ENCODE data around the gene POLG.
A peak's percentile ranks its signal among the peaks of the same experiment; 100 is the strongest.

Gene POLG

GRCh38 chr15:89363770-89364169 is 29.1 kb upstream of the POLG start:
- H3K27me3 ChIP-seq = peaks cover 100% of the 10 kb centered on the region
- H3K9ac ChIP-seq = no peak overlapping the region
- H4K20me1 ChIP-seq = peaks cover 85% of the 10 kb centered on the region
- H3K9me3 ChIP-seq = peaks cover 9% of the 10 kb centered on the region
- H3K4me3 ChIP-seq = no peak overlapping the region
- TF ChIP-seq Cebpa-rat (IDR thresholded peaks at IDR 0.05) = no peak
- no peak overlapping the region for H3K4me2 ChIP-seq
- H3K4me1 ChIP-seq = no peaks in the 10 kb centered on the region; the same call in 1 of the 2 replicates
- H3K27ac ChIP-seq = no peak overlapping the region
- H3K36me3 ChIP-seq = no peaks in the 10 kb centered on the region

GRCh38 chr15:89363133-89363532 is 28.5 kb upstream of the POLG start:
- Histone ChIP-seq H3K27me3 (peaks cover 98% of the 10 kb centered on the region), H4K20me1 (peaks cover 85% of the 10 kb centered on the region), H3K9ac (no peak overlapping the region), H3K4me1 (no peaks in the 10 kb centered on the region; the same call in 1 of the 2 replicates), H3K4me3 (no peak overlapping the region), H3K4me2 (no peak overlapping the region), H3K9me3 (peaks cover 9% of the 10 kb centered on the region), H3K27ac (no peak overlapping the region), H3K36me3 (no peaks in the 10 kb centered on the region)
- TF ChIP-seq Cebpa-rat (IDR thresholded peaks at IDR 0.05) = no peak

- Histone ChIP-seq H4K20me1 (peaks cover 84% of the 10 kb centered on the region), H3K27me3 (peaks cover 98% of the 10 kb centered on the region), H3K27ac (no peak overlapping the region), H3K36me3 (no peaks in the 10 kb centered on the region), H3K4me1 (no peaks in the 10 kb centered on the region; the same call in 1 of the 2 replicates), H3K9ac (no peak overlapping the region), H3K4me2 (no peak overlapping the region), H3K4me3 (no peak overlapping the region), H3K9me3 (peaks cover 6% of the 10 kb centered on the region)
- TF ChIP-seq Cebpa-rat (IDR thresholded peaks at IDR 0.05) = no peak
These were observed 27.8 kb upstream of the POLG start for GRCh38 chr15:89362203-89363101.

GRCh38 chr15:89361451-89362202 is 27.0 kb upstream of the POLG start:
- H4K20me1 ChIP-seq = peaks cover 76% of the 10 kb centered on the region
- no peaks in the 10 kb centered on the region for H3K9me3 ChIP-seq
- H3K9ac ChIP-seq = no peak overlapping the region
- no peak for TF ChIP-seq Cebpa-rat (IDR thresholded peaks at IDR 0.05)
- no peaks in the 10 kb centered on the region for H3K36me3 ChIP-seq
- no peak overlapping the region for H3K27ac ChIP-seq
- H3K4me3 ChIP-seq = no peak overlapping the region
- H3K27me3 ChIP-seq = peaks cover 97% of the 10 kb centered on the region
- H3K4me1 ChIP-seq = no peaks in the 10 kb centered on the region; the same call in 1 of the 2 replicates
- H3K4me2 ChIP-seq = no peak overlapping the region

GRCh38 chr15:89360294-89360971 is 25.8 kb upstream of the POLG start:
- Histone ChIP-seq H3K4me1 (no peaks in the 10 kb centered on the region; the same call in 1 of the 2 replicates), H3K27ac (no peak overlapping the region), H3K4me3 (no peak overlapping the region), H3K9ac (no peak overlapping the region), H3K36me3 (no peaks in the 10 kb centered on the region), H4K20me1 (peaks cover 68% of the 10 kb centered on the region), H3K27me3 (peaks cover 85% of the 10 kb centered on the region), H3K4me2 (no peak overlapping the region), H3K9me3 (no peaks in the 10 kb centered on the region)
- TF ChIP-seq Cebpa-rat (IDR thresholded peaks at IDR 0.05) = no peak

- TF ChIP-seq Cebpa-rat (IDR thresholded peaks at IDR 0.05) = no peak
- H4K20me1 ChIP-seq = peaks cover 61% of the 10 kb centered on the region
- no peak overlapping the region for H3K9ac ChIP-seq
- no peaks in the 10 kb centered on the region for H3K9me3 ChIP-seq
- no peaks in the 10 kb centered on the region for H3K36me3 ChIP-seq
- no peak overlapping the region for H3K27ac ChIP-seq
- peak overlapping the region; percentile 85 for H3K4me2 ChIP-seq
- no peaks in the 10 kb centered on the region; the same call in 1 of the 2 replicates for H3K4me1 ChIP-seq
- H3K4me3 ChIP-seq = peak overlapping the region; percentile 66
- H3K27me3 ChIP-seq = peaks cover 77% of the 10 kb centered on the region
These were observed 25.1 kb upstream of the POLG start for GRCh38 chr15:89359471-89360293.

GRCh38 chr15:89358755-89359439 is 24.3 kb upstream of the POLG start:
- H3K4me3 ChIP-seq = peak overlapping the region; percentile 66
- H3K27me3 ChIP-seq = peaks cover 69% of the 10 kb centered on the region
- no peak for TF ChIP-seq Cebpa-rat (IDR thresholded peaks at IDR 0.05)
- H3K36me3 ChIP-seq = no peaks in the 10 kb centered on the region
- H3K4me1 ChIP-seq = no peaks in the 10 kb centered on the region; the same call in 1 of the 2 replicates
- peaks cover 54% of the 10 kb centered on the region for H4K20me1 ChIP-seq
- no peaks in the 10 kb centered on the region for H3K9me3 ChIP-seq
- H3K4me2 ChIP-seq = peak overlapping the region; percentile 85
- H3K9ac ChIP-seq = no peak overlapping the region; the same call in 1 of the 2 replicates
- no peak overlapping the region for H3K27ac ChIP-seq

- no peaks in the 10 kb centered on the region for H3K9me3 ChIP-seq
- H3K9ac ChIP-seq = no peak overlapping the region; the same call in 1 of the 2 replicates
These were observed 23.8 kb upstream of the POLG start for GRCh38 chr15:89358435-89358754.

More at GRCh38 chr15:89358435-89358754, 23.8 kb upstream of the POLG start:
- Histone ChIP-seq H3K27ac (no peak overlapping the region), H4K20me1 (peaks cover 49% of the 10 kb centered on the region), H3K4me3 (peak overlapping the region; percentile 66), H3K4me1 (no peaks in the 10 kb centered on the region; the same call in 1 of the 2 replicates), H3K4me2 (peak overlapping the region; percentile 85), H3K27me3 (peaks cover 64% of the 10 kb centered on the region), H3K36me3 (no peaks in the 10 kb centered on the region)
- no peak for TF ChIP-seq Cebpa-rat (IDR thresholded peaks at IDR 0.05)
